Fibroblast of skin of right quadriceps (primary cell): ENCODE data around the gene TAF11L9.
"Not testable (repeated sequence)": the region's sequence is repeated elsewhere in the genome, so short reads cannot be mapped to it uniquely, and the experiment has no call there.

Experiments
- DNase-seq: peaks from one replicate; pipeline ENCODE4 v3.0.0-alpha.2; 2013

Gene TAF11L9

GRCh38 chr5:17594255-17594654 is at the start of gene TAF11L9:
Gene TAF11L9, minus strand, starts transcription at chr5:17594394.
- DNase-seq = not testable (repeated sequence)

DNA sequence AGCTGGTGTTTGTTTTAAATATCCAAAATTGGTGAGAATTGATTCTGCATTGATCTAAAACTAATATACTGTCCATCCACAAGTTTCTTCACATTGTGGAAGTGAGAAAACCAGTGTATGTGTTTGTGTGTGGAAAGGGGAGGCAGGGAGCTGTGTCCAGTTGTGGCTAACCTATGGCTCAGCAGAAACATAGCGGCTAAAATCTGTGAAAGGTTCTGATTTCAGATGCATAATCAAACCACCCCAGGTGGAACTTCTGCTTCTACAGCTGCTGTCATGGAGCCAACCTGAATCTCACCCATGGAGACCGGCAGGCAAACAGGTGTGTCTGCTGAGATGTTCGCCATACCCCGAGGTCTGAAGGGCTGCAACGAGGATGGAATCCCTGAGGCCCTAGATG is 40.0 kb upstream of the TAF11L9 start, which contains the start of gene TAF11L14:
TSS of gene TAF11L14 (plus strand) at position 301 of the 400 bp plus-strand sequence.
- DNase-seq = no peak

DNA sequence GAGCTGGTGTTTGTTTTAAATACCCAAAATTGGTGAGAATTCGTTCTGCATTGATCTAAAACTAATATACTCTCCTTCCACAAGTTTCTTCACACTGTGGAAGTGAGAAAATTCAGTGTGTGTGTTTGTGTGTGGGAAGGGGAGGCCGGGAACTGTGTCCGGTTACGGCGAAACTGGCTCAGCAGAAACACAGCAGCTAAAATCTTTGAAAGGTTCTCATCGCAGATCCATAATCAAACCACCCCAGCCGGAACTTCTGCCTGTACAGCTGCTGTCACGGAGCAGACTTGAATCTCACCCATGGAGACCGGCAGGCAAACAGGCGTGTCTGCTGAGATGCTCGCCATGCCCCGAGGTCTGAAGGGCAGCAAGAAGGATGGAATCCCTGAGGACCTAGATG is 37.6 kb upstream of the TAF11L9 start, which contains the start of gene TAF11L13:
TSS of gene TAF11L13 (plus strand) at position 301 of the 400 bp plus-strand sequence.
- DNase-seq = not testable (repeated sequence)

GRCh38 chr5:17625686-17626085 is 31.5 kb upstream of the TAF11L9 start:
- DNase-seq = no peak

- DNase-seq = no peak
These were observed 26.4 kb upstream of the TAF11L9 start for GRCh38 chr5:17620627-17621026.

GRCh38 chr5:17619354-17619753 is 25.2 kb upstream of the TAF11L9 start:
- DNase-seq = no peak

DNA sequence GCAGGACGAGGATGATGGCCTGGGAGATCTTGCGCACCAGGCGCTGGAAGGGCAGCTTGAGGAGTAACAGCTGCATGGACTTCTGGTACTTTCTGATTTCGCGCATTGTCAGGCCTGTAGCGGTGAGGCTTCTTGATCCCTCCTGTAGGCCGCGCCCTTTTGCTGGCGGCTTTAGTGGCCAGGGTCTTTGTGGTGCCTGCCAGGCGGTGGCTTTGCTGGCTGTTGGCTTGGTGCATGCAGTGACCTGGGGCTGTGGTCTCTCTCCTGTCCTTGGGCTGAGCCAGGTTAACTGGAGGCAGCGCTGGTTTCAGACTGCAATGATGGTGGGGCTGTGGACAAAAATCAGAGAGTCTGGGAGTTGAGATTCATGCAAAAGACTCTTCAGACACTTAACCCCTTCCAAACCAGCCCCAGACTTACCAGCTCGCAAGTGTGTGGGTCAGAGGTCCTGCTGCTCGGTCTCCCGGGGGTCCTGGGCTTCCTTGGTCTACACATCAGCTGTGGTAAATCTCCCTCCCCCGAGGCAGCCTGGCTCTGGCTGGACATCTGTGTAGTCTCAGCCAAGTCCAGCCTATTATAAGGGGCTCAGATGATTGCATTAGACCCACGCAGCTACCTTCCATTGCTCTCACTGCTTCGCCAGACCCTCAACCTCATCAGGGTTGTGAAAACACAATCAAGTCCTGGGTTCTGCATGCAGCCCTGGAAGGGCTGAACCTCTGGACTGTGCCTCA is 20.8 kb upstream of the TAF11L9 start:
- DNase-seq = no peak

DNA sequence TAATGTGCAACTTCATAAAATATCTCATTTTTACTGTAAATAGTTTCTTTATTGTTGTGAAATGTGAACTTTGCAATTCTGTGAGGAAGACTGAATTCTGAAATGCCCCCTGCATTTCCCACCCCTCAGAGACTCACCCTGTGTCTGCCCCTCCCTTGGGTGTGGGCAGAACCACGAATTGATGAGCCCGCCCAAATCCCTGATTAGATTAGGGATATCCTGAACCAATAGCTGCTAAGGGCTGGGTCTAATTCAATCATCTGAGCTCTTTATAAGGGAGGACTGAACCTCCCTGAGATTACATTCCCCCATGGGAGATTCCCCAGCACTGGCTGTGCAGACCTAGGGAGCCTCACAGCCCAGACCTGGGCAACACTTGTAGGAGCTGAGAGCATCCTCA is 15.9 kb upstream of the TAF11L9 start, which contains the start of gene TAF11L12:
TSS of gene TAF11L12 (plus strand) at position 301 of the 400 bp plus-strand sequence.
- DNase-seq = not testable (repeated sequence)

DNA sequence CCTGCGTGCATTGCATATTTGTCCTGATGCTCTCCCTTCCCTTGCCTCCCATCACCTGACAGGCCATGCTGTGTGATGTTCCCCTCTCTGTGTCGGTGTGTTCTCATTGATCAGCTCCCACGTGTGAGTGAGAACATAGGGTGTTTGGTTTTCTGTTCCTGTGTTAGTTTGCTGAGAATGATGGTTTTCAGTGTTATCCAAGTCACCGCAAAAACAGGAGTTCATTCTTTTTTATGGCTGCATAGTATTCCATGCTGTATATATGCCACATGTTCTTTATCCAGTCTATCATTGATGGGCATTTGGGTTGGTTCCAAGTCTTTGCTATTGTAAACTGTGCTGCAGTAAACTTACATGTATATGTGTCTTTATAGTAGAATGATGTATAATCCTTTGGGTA is 13.3 kb upstream of the TAF11L9 start:
- DNase-seq = not testable (repeated sequence)

DNA sequence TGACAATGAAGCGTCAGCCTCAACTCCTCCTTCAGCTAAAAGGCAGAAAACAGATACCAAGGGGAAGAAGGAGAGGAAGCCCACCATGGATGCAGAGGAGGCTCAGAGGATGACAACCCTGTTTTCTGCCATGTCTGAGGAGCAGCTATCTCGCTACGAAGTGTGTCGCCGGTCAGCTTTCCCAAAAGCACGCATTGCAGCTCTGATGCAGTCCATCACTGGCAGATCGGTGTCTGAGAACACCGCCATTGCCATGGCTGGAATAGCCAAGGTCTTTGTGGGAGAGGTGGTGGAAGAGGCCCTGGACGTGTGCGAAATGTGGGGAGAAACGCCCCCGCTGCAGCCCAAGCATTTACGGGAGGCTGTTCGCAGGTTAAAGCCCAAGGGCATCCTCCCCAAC is 10.8 kb upstream of the TAF11L9 start:
- no peak for DNase-seq

GRCh38 chr5:17603880-17604279 is 9.7 kb upstream of the TAF11L9 start, which contains the start of gene TAF11L11:
Gene TAF11L11, plus strand, starts transcription at chr5:17604183.
- DNase-seq = not testable (repeated sequence)

DNA sequence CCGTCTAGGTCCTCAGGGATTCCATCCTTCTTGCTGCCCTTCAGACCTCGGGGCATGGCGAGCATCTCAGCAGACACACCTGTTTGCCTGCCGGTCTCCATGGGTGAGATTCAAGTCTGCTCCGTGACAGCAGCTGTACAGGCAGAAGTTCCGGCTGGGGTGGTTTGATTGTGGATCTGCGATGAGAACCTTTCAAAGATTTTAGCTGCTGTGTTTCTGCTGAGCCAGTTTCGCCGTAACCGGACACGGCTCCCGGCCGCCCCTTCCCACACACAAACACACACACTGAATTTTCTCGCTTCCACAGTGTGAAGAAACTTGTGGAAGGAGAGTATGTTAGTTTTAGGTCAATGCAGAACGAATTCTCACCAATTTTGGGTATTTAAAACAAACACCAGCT is 3.5 kb upstream of the TAF11L9 start, which contains the start of gene TAF11L10:
TSS of gene TAF11L10 (minus strand) at position 101 of the 400 bp plus-strand sequence.
- DNase-seq = not testable (repeated sequence)

- not testable (repeated sequence) for DNase-seq
These were observed 3.3 kb downstream of the TAF11L9 start, which contains the start of gene TAF11L8 for GRCh38 chr5:17590860-17591259. Gene TAF11L8, minus strand, starts transcription at chr5:17590960.

- not testable (repeated sequence) for DNase-seq
These were observed 8.5 kb downstream of the TAF11L9 start, which contains the start of gene TAF11L7 for GRCh38 chr5:17585658-17586057. Gene TAF11L7, minus strand, starts transcription at chr5:17585758.
